Stimulated activated CD4-positive, alpha-beta T cell treated with anti-CD3 and anti-CD28 coated beads, TNF-alpha, amount 100 ng/mL, for 1 hour (primary cell): ENCODE results near the gene DCUN1D1.

ENCODE experiments used
- DNase-seq, 3 donors: peaks; one replicate each; pipeline ENCODE4 v3.0.0-alpha.2; 2020; ENCODE audit warnings: low read depth in 3 of 3, low spot score in 1 of 3

Gene DCUN1D1

GRCh38 chr3:182902236-182902635 lies 78.1 kb downstream of the DCUN1D1 start:
- DNase-seq = no peak

GRCh38 chr3:182896553-182896952 lies 83.8 kb downstream of the DCUN1D1 start:
- no peak for DNase-seq

- no peak for DNase-seq
Observed at GRCh38 chr3:182895513-182896112, 84.7 kb downstream of the DCUN1D1 start.

- no peak for DNase-seq
Observed at GRCh38 chr3:182892226-182892625, 88.1 kb downstream of the DCUN1D1 start.

GRCh38 chr3:182891364-182891763 lies 89.0 kb downstream of the DCUN1D1 start:
- no peak for DNase-seq

- DNase-seq = no peak
Observed at GRCh38 chr3:182889948-182890629, 90.2 kb downstream of the DCUN1D1 start.
